Gastroesophageal sphincter (tissue), 3 donors: Measurements from ENCODE around the gene AFAP1.

Experiments
- CTCF ChIP-seq, 4 experiments: fragments of 200-600 bp in 2 of 4; fragments of 450-650 bp in 2 of 4; sonication (generic) in 1 of 4; IDR thresholded peaks; one replicate each; pipeline ENCODE4 v1.5.1; 2017 to 2019; ENCODE audit warnings: antibody characterized with exemption in 4 of 4, mild to moderate bottlenecking in 2 of 4, moderate library complexity in 2 of 4
- EP300 ChIP-seq: sonication (generic); formaldehyde crosslinking; IDR thresholded peaks from one replicate; pipeline ENCODE4 v1.6.1; 2017; ENCODE audit warnings: antibody characterized with exemption, mild to moderate bottlenecking
- POLR2A ChIP-seq, 2 donors: fragments of 450-650 bp; IDR thresholded peaks; one replicate each; pipeline ENCODE4 v1.6.1; 2017; ENCODE audit warnings: antibody characterized with exemption in 2 of 2, mild to moderate bottlenecking in 2 of 2, moderate library complexity in 1 of 2
- POLR2AphosphoS5 ChIP-seq: sonication (generic); formaldehyde crosslinking; IDR thresholded peaks from one replicate; pipeline ENCODE4 v1.6.1; 2017; ENCODE audit warnings: antibody characterized with exemption

GRCh38 chr4:7872264-7872771, 67.3 kb downstream of the AFAP1 start:
- no peak for TF ChIP-seq POLR2A (IDR thresholded peaks at IDR 0.05)
- no peak for TF ChIP-seq CTCF (IDR thresholded peaks at IDR 0.05)
- no peak for TF ChIP-seq EP300
- TF ChIP-seq POLR2AphosphoS5: peak; percentile 22
